Measurements from ENCODE around the gene TRPM2.

DNA sequence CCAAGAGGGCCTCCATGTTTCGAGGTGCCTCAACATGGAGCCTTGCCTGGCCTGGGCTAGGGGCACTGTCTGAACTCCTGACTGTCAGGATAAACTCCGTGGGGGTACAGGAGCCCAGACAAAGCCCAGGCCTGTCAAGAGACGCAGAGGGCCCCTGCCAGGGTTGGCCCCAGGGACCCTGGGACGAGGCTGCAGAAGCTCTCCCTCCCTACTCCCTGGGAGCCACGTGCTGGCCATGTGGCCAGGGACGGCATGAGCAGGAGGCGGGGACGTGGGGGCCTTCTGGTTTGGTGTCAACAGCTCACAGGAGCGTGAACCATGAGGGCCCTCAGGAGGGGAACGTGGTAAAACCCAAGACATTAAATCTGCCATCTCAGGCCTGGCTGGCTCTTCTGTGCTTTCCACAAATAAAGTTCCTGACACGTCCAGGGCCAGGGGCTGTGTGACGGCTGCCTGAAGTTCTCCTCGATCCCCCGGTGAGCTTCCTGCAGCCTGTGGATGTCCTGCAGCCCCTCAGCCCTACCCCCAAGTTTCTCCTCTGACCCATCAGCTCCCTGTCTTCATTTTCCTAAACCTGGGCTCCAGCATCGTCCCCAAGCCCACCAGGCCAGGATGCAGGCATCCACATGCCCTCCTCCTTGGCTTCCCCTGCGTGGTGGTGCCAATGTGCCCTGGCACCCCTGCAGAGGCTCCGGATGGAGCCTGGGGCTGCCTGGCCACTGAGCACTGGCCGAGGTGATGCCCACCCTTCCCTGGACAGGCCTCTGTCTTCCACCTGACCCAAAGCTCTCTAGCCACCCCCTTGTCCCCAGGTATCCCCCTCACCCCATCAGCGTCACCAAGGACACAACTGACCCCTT, 89.1 kb downstream of the TRPM2 start:
- no peak for TF ChIP-seq TCF12 (IDR thresholded peaks at IDR 0.05)
- TF ChIP-seq TCF12 (CRISPR knock-in tag; IDR thresholded peaks at IDR 0.05): no peak
- no peak for TF ChIP-seq HMG20B (CRISPR knock-in tag; conservative IDR thresholded peaks at IDR 0.05)
- TF ChIP-seq REPIN1 (CRISPR knock-in tag; IDR thresholded peaks at IDR 0.05; ENCODE audit: borderline replicate concordance, low read depth): no peak
- TF ChIP-seq NBN (conservative IDR thresholded peaks at IDR 0.05): no peak
- TF ChIP-seq, protein P1, sequence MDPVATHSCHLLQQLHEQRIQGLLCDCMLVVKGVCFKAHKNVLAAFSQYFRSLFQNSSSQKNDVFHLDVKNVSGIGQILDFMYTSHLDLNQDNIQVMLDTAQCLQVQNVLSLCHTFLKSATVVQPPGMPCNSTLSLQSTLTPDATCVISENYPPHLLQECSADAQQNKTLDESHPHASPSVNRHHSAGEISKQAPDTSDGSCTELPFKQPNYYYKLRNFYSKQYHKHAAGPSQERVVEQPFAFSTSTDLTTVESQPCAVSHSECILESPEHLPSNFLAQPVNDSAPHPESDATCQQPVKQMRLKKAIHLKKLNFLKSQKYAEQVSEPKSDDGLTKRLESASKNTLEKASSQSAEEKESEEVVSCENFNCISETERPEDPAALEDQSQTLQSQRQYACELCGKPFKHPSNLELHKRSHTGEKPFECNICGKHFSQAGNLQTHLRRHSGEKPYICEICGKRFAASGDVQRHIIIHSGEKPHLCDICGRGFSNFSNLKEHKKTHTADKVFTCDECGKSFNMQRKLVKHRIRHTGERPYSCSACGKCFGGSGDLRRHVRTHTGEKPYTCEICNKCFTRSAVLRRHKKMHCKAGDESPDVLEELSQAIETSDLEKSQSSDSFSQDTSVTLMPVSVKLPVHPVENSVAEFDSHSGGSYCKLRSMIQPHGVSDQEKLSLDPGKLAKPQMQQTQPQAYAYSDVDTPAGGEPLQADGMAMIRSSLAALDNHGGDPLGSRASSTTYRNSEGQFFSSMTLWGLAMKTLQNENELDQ (CRISPR knock-in tag; IDR thresholded peaks at IDR 0.05; ENCODE audit: borderline replicate concordance): no peak
- TF ChIP-seq, protein P2, sequence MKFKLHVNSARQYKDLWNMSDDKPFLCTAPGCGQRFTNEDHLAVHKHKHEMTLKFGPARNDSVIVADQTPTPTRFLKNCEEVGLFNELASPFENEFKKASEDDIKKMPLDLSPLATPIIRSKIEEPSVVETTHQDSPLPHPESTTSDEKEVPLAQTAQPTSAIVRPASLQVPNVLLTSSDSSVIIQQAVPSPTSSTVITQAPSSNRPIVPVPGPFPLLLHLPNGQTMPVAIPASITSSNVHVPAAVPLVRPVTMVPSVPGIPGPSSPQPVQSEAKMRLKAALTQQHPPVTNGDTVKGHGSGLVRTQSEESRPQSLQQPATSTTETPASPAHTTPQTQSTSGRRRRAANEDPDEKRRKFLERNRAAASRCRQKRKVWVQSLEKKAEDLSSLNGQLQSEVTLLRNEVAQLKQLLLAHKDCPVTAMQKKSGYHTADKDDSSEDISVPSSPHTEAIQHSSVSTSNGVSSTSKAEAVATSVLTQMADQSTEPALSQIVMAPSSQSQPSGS (CRISPR knock-in tag; IDR thresholded peaks at IDR 0.05): no peak
- no peak for TF ChIP-seq BHLHE40 (IDR thresholded peaks at IDR 0.05; ENCODE audit: low read length)
- TF ChIP-seq PCBP1 (IDR thresholded peaks at IDR 0.05; ENCODE audit: borderline replicate concordance, low read depth, low read length): no peak
- TF ChIP-seq ELF1 (CRISPR knock-in tag; IDR thresholded peaks at IDR 0.05): no peak
- TF ChIP-seq MXI1 (IDR thresholded peaks at IDR 0.05; ENCODE audit: borderline replicate concordance, low read depth, low read length): no peak
- TF ChIP-seq FOXK1 (CRISPR knock-in tag; IDR thresholded peaks at IDR 0.05; ENCODE audit: borderline replicate concordance, low read depth): no peak
- TF ChIP-seq KDM5A (IDR thresholded peaks at IDR 0.05; ENCODE audit: borderline replicate concordance, low read length): no peak
- TF ChIP-seq, protein P3, sequence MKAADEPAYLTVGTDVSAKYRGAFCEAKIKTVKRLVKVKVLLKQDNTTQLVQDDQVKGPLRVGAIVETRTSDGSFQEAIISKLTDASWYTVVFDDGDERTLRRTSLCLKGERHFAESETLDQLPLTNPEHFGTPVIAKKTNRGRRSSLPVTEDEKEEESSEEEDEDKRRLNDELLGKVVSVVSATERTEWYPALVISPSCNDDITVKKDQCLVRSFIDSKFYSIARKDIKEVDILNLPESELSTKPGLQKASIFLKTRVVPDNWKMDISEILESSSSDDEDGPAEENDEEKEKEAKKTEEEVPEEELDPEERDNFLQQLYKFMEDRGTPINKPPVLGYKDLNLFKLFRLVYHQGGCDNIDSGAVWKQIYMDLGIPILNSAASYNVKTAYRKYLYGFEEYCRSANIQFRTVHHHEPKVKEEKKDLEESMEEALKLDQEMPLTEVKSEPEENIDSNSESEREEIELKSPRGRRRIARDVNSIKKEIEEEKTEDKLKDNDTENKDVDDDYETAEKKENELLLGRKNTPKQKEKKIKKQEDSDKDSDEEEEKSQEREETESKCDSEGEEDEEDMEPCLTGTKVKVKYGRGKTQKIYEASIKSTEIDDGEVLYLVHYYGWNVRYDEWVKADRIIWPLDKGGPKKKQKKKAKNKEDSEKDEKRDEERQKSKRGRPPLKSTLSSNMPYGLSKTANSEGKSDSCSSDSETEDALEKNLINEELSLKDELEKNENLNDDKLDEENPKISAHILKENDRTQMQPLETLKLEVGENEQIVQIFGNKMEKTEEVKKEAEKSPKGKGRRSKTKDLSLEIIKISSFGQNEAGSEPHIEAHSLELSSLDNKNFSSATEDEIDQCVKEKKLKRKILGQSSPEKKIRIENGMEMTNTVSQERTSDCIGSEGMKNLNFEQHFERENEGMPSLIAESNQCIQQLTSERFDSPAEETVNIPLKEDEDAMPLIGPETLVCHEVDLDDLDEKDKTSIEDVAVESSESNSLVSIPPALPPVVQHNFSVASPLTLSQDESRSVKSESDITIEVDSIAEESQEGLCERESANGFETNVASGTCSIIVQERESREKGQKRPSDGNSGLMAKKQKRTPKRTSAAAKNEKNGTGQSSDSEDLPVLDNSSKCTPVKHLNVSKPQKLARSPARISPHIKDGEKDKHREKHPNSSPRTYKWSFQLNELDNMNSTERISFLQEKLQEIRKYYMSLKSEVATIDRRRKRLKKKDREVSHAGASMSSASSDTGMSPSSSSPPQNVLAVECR (CRISPR knock-in tag; IDR thresholded peaks at IDR 0.05; ENCODE audit: borderline replicate concordance): no peak

Measured in HepG2 (cell line).